NCI-H1417 (cell line): ENCODE data around the gene SPIN4.
"Not testable (repeated sequence)": the region's sequence is repeated elsewhere in the genome, so short reads cannot be mapped to it uniquely, and the experiment has no call there.

Experiments used
- DNase-seq, 3 experiments: peaks; one replicate each; lab custom pipeline; 2025; lab: John Stamatoyannopoulos, UW

Gene SPIN4

GRCh38 chrX:63350941-63351616, at the start of gene SPIN4:
Gene SPIN4 (minus strand): TSS chrX:63351332. CDS start chrX:63350819, 513 bp downstream.
- peak; percentile 61 to 96 (median 91) for DNase-seq

DNA sequence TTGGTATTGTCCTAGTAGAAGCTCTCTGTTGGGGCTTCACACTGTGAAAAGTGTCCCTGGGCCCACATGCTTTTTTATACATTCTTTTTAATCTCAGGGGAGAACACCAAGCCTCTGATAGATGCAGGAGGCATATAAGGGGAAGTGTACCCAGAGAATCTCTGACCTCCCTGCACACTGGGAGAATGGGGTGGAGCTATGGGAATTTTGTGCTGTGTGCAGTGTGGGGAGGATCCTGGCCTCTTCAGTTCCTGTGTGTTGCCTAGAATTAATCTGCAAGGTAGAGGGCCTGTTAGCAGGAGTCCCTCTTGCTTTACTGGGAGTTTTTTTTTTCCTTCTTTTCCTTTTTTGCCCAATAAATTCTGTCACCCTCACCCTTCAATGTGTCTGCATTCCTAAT, 49.2 kb upstream of the SPIN4 start:
- no peak for DNase-seq

DNA sequence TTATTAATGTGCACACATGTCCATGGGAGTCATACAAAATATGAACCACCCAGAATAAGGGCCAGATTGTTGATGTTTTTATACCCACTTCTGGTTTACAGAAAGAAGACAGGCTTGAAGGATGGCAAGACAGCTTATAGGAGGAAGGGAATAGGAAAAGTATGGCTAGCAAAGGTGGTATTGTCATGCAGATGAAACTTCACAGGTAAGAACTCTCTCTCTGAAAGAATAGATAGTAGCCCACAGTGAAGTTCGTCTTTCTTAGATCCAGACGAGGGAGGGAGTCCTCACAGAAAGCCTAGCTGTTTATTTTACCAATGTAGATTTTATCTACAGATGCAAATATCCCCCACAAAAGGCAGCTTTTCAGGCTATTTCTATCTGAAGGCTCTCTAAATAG, 43.7 kb upstream of the SPIN4 start:
- DNase-seq: no peak

DNA sequence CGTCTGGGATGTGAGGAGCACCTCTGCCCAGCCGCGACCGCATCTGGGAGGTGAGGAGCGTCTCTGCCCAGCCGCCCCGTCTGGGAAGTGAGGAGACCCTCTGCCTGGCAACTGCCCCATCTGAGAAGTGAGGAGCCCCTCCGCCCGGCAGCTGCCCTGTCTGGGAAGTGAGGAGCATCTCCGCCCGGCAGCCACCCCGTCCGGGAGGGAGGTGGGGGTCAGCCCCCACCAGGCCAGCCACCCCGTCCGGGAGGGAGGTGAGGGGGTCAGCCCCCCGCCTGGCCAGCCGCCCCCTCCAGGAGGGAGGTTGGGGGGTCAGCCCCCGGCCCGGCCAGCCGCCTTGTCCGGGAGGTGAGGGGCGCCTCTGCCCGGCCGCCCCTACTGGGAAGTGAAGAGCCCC, 42.0 kb upstream of the SPIN4 start:
- DNase-seq: not testable (repeated sequence)

GRCh38 chrX:63387411-63387810, 36.3 kb upstream of the SPIN4 start:
- no peak for DNase-seq

GRCh38 chrX:63384263-63384662, 33.1 kb upstream of the SPIN4 start:
- DNase-seq: not testable (repeated sequence)

DNA sequence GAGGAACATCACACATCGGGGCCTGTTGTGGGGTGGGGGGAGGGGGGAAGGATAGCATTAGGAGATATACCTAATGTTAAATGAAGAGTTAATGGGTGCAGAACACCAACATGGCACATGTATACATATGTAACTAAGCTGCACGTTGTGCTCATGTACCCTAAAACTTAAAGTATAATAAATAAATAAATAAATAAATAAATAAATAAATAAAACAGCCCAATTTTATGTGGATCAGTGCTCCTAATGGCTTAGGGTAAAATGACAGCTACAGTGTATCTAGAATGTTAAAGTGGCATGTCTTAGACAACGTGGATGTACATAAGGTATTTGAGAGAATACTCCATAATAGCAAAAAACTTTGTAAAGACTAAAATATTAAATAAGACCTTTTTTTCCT, 21.9 kb upstream of the SPIN4 start:
- DNase-seq: not testable (repeated sequence)

GRCh38 chrX:63367699-63368098, 16.6 kb upstream of the SPIN4 start:
- DNase-seq: not testable (repeated sequence)

DNA sequence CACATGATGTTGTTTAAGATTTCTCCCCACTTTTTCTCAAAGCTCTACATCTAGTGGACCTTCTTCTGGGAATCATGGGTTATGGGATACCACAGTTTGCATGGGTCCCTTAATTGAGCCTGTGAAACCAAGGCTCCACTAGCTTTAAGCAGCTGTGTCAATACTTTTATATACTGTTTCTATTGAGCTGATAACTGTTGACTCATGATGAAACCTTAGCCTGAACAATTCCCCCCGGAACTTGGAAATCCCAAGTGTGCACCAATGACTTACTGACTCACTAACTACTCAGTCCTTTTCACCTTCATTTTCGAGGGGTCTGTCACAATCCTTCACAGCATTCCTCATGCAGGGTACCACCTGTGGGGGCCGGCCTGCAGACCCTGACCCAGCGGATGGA, 12.7 kb upstream of the SPIN4 start:
- no peak for DNase-seq

DNA sequence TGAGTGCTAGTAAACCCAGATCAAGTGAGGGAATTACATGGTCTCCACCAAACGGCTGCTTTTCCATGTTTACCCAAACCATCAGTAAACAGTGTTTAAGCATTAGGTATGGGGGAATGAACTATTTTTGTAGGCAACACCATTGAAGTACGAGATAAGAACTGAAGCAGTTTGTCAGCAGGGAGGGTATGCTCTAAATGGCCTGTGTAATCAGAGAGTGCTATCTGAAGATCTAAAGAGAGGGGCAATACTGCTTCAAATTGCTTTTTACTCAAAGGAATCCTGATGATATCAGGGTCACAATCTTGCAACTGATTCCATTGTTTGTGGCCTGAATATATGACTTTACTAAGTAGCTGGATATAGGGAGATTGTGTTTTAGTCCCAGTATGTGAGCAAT, 10.4 kb upstream of the SPIN4 start:
- DNase-seq: no peak

DNA sequence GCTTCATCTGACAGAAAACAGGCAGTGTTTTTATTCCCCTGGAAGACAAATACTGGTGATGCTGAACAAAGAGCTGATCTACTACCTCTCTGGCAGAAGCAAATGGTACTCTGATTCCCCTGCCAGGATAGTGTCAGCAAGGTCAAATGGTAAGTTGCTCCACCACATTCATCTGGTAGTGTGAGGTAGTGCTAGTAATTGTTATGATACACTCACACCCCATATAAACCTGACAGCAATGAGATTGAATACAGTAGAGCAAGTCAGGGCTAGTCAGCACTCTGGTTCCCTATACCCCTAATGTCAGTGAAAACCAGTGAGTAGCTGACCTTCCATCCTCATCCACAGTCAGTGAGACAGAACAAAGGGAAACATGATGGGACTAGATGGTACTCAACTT, 3.4 kb upstream of the SPIN4 start:
- no peak for DNase-seq

- DNase-seq: peak in 2 of 3 experiments; percentile 69 to 84
Measured at GRCh38 chrX:63350465-63350877, 661 bp downstream of the SPIN4 start.

- peak in 2 of 3 experiments; percentile 25 to 78 for DNase-seq
Measured at GRCh38 chrX:63349307-63349706, 1.8 kb downstream of the SPIN4 start.

GRCh38 chrX:63330681-63331080, 20.5 kb downstream of the SPIN4 start:
- no peak for DNase-seq

DNA sequence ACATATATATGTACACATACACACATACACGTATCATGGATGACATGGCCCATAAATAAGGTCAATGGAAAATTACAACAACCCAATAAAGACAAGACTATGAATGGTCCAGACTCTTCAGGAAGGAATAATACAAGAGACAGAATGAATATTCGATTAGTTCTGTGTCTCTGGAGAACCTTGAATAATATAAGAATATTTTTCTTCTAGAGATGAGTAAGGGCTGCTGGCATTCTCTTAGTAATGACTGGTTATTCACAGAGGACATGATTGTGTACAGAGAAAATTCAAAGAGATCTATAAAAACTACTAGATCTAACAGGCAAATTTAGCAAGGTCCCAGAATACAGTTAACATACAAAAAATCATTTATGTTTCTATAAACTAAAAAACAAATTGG, 23.3 kb downstream of the SPIN4 start:
- no peak for DNase-seq

DNA sequence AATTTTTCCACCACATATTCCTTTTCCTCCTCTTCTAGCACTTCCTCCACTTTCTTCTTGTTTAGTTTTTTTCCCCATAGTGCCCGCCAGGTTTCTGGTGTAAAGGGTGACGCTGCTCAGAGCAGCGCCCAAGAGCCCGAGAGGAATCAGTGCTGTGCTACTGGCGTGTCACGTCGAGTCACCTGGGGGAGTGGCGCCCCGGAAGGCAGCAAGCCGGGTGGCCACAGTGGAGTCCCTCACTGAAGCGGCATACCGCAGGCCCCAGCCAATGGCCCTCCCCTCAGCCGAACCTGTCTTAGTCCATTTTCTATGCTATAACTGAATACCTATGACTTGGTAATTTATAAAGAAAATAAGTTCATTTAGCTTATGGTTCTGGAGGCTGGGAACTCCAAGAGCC, 51.5 kb downstream of the SPIN4 start:
- no peak for DNase-seq
